Adipose tissue (tissue), 3 donors: ENCODE measurements around the gene REEP3. TPM values are rescaled to one million over a fixed set of nuclear protein-coding genes. Genes with fewer than 3 reads are reported as not detected.

Source experiments
- H3K27ac ChIP-seq: one replicate; pipeline ENCODE4 v1.5.1; 2013; ENCODE audit warnings: low read depth, low read length
- WGBS, 3 donors: extraction: QIAGEN DNeasy Blood & Tissue Kit; methylation state at CpG; one replicate each; pipeline ENCODE4 v1.1.7; 2013; 5-methylcytosine and 5-hydroxymethylcytosine counted together
- polyA plus RNA-seq, 3 donors: library from polyadenylated mRNA; stranded (reverse); fragments of 200-250 nt; gene quantifications; one replicate each; pipeline ENCODE4 v1.2.3, GENCODE V29; 2013
- donor health status: healthy with polysubstance abuse.
- donor health status: Bipolar disorder and iron deficiency.
- donor health status: healthy.

The REEP3 gene
- polyA plus RNA-seq, 3 donors, result 5.2 to 15.0 (median 13.9) TPM

DNA sequence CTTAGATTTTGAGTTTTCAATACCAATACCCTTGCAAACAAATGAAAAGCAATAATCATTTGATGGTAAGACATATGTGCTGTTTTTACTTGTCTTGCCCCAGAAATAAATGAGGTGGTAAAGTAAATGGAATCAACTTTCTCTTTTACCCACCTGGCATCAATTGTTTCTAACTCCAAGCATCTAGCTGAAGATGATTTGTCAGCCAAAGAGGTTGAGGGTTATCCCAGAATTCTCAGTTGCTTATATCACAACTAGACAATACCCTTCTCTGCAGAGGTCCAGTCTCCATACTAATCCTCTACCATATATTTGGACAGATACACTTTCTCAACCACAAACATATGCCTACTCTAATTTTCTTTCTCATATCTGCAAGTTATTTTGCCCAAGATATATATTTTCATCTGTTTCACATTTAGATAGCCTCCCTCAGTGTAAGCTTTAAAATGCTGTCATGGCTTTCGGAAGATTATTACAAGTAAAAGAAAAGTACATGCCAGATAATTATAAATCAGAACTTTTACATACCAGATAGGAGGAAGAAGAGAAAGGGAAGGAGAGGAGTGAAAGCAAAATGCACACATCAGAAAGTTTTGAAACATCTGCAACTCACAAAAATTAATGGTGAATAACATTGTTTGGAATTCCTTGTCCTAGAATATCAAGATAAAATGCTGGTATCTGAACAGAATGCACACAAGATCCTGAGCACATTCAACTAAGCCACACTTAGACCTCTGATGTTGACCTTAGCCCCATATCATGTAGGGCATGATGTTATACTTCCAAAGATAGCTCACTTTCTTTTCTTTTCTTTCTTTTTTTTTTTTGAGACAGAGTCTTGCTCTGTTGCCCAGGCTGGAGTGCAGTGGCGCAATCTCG, 146.6 kb downstream of the REEP3 start:
- H3K27ac ChIP-seq, result no peak overlapping the region
- WGBS, 3 donors, result 79 to 96% (median 91%) methylated on average over 3 of the region's 3 CpGs

DNA sequence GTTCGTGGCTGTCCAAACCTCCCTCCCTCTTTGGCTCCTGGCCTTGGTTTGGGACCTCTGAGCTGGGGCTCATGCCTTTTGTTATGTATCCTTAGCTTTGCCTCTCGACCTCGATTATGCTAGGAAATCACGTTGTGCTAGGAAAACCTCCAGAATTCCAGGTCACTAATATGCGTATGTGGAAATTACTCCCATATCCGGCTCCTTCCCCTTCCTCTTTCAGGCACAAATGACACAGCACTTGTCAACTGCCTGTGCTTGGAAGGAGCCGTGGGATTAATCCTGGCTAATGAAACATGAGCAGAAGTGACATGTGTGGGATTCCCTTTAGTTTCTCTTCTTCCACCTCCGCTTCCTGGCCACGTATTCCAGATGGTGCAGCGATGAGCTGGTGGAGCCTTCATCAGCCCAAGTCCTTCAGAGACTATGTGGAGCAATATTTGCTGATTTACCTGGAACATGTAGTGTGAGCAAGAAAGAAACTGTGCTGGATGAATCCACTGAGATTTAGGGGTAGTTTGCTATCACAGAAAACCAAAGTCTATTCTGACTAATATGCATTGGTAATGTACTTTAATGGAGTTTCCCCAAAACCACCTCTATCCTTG, 149.2 kb downstream of the REEP3 start:
- H3K27ac ChIP-seq, result no peak overlapping the region
- 39 to 72% (median 49%) methylated on average over 10 of the region's 10 CpGs for WGBS, 3 donors

DNA sequence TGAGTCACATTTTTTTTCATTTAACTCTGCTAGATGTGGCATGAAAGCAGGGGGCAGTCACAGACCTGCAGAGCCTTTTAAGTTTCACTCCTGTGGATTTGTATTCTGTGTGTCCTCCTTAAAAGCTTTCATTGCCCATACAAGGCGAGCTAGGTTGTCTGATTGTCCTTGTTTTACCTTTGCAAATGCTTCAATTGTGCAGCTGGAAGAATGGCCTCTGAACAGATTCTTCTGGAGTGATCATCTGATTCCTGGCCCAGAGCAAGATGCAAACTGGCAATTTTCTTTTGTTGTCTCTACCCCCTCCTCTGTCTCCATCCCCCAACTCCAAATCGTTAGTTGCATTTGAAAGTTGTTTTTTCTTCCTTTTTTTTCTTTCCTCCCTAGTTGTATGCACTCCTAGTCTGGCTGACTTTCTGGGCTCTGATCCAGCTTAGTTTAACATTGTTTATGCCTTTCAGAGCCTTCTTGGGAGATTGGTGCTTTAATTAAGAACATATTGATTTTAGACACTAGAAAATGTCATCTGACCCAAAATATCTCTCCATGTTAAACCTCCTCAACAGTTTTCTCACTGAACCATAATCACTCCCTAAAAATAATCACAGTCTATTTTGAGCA, 150.2 kb downstream of the REEP3 start:
- 13 to 33% (median 31%) methylated on average over 2 of the region's 2 CpGs for WGBS, 3 donors

DNA sequence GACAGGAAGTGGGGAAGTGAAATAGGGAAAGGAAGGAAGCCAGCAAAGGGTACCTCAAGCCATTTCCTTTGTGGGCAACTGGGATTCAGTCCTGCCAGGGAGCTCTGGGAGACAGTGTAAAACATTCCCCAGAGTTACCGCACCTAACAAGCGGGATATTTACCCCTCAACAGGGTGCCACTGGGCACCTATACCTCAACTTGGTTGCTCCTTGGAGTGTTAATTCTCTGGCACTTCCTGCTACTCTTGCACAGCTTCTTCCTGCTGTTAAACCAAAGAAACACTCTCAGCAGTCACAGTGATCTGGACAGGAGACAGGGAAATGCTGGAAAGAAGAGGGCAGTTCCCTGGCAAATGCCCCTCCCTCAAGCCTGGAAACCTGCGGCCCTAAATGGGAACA, 151.3 kb downstream of the REEP3 start:
- no peak overlapping the region for H3K27ac ChIP-seq

More for the DNA sequence above, 150.2 kb downstream of the REEP3 start:
- H3K27ac ChIP-seq, result no peak overlapping the region

DNA sequence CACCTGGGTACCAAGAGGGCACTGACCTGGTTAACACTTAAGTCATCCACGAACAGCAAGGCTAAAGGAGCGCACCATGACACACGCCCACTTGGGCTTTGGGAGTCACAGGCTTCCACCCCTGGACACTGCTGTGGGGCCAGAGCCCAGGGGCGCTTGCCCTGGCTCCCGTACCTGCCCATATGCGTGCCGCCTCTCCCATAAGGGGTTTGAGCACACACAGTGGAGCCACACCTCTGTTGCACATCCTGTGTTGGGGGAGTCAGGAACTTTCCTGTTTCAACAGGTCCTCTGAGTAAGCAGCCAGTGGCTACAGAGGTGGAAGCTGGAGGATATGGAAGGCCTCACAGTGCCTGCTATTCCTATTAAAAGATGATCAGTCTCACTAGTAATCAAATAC, 152.0 kb downstream of the REEP3 start:
- WGBS, 3 donors, result 77 to 94% (median 83%) methylated on average over 7 of the region's 7 CpGs
- no peak overlapping the region for H3K27ac ChIP-seq

More for the DNA sequence above, 151.3 kb downstream of the REEP3 start:
- WGBS, 3 donors, result 61 to 93% (median 74%) methylated on average over 3 of the region's 3 CpGs

DNA sequence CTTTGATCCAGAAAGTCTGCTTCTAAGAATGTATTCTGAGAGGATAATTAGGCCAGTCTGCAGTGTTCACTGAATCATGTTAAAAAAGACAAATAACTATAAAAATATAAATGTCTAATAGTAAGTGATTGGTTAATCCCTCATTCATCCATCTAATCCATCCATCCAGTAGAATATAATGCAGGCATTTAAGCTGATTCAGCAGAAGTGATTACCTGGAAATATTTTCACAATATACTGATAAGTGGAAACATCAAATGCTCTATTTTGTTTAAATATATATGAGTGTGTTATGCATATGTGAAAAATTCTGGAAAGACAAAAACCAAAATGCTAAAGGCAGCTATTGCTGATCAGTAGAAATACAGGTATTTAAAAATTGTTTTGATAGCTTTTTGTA, 152.6 kb downstream of the REEP3 start:
- H3K27ac ChIP-seq, result no peak overlapping the region

Other genes with a start within 250 kb of the REEP3 start
- 10 to 100 TPM; 14.7 to 39.5 (median 31.1) TPM for gene JMJD1C, start 55.4 kb upstream of the REEP3 start, polyA plus RNA-seq